CD4-positive, alpha-beta T cell treated with Interleukin-15 for 4 hours (primary cell): ENCODE measurements around the gene KCNN3.

Source experiments
- DNase-seq: peaks from one replicate; pipeline ENCODE4 v3.0.0-alpha.2; 2020; ENCODE audit warnings: low spot score

The KCNN3 gene

GRCh38 chr1:154659823-154660592, 210.1 kb downstream of the KCNN3 start:
- DNase-seq = no peak

DNA sequence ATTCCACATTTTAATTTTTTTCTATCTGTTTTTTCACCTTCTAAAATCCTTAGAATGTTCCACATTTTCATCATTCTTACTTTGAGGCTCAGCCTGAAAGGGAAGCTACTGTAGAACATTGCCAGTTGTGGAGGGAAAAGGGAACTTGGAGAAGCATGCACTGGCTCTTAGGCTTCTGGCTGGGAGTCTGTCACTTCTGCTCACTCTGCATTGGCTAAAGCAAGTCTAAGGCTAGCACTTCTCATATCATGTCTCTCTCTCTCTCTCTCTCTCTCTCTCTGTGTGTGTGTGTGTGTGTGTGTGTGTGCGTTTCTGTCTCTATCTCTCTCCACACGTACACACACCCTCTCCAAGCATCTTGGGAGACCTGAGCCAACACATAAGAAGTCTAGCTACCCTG, 212.5 kb downstream of the KCNN3 start:
- no peak for DNase-seq

- DNase-seq = no peak
These were observed 217.2 kb downstream of the KCNN3 start for GRCh38 chr1:154652893-154653292.
